Stimulated activated CD8-positive, alpha-beta memory T cell treated with anti-CD3 and anti-CD28 coated beads, Interleukin-4, amount 100 ng/mL, for 48 hours (primary cell): Measurements from ENCODE around the gene UBAP2.
A peak's percentile ranks its signal among the peaks of the same experiment; 100 is the strongest.
"Not testable (repeated sequence)": the region's sequence is repeated elsewhere in the genome, so short reads cannot be mapped to it uniquely, and the experiment has no call there.

ENCODE experiments used
- DNase-seq: peaks from one replicate; pipeline ENCODE4 v3.0.0-alpha.2; 2020

Gene UBAP2

DNA sequence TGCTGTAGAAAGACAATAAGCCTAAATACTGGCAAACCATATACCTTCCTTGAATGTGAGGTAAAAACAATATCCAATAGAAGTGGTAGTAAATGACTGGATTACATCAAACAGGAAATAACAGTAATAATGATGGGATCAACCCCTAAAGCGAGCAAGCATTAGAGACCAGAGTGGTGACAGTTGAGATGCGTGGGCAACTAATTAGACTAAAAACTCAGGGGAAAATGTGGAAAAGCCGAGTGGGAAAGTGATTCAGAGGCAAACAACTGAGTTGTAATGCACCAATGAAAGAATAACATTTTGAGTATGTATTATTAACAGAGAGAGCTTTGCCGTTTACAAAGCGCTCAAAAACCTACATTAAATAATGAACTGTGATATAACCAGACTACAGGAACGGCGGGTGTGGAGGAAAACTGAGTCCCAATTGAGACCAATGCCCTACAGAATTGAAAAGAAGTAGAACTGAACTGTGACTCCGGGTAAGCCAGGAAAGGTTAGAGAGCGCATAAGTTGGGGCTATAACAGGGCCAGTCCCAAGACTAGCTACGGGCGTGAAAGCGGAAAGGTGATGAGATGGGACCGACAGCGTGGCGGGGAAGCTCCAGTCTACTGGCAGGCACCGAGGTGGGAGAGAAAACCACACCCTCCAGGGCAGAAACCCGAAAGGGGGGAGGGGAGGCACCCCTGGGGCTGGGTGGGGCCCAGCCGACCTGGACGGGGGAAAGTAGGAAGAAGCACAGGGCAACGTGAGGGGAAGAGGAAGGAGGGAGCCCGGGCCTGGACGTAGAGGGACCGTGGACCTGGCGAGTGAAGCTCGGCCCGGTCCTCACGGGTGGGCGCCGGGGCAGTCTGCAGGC lies 592 bp downstream of the UBAP2 start:
- peak; percentile 77 for DNase-seq

DNA sequence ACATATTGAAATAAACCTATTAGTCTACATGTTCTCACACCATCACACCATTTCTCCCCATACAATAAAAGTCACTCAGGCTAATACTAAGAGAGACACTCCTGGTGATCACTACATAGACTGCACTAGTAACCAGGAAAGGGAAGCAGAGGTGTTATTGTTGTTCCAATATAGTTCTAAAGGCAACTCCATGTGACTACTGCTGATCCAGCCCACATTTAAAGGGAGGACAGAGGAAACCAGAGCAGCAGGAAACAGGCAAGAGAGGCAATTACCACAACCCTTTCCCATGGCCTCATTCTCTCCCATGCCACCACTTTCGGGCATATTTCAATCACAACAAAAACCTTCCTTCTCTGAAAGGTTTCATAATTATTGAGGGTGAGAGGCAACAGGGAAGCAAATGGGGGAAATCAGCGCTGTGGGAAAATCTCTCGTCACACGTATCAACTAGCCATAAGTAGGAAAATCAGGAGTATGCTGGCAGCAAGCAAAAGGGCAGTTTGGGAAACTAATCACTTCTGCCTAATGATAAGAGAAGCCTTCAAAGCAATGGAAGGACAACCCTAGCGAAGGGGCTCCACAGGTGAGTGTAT lies 1.8 kb downstream of the UBAP2 start:
- no peak for DNase-seq

DNA sequence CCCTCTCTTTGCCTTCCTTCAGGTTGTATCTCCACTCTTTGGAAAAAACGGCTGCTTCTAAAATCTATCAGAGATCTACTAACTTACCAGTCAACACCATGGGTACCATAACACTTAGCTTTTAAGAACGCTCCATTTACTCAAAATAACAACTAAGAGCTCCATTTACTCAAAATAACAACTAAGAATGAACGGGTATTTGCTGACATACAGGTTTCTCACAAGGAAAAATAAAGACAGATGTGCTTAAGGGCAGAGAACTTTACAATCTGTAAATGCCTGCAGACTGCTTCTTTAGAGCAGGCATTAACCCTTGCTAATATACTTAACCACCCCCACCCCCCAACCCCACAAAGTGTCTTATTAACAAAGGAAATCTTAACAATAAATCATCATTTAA lies 2.8 kb downstream of the UBAP2 start:
- DNase-seq: no peak

DNA sequence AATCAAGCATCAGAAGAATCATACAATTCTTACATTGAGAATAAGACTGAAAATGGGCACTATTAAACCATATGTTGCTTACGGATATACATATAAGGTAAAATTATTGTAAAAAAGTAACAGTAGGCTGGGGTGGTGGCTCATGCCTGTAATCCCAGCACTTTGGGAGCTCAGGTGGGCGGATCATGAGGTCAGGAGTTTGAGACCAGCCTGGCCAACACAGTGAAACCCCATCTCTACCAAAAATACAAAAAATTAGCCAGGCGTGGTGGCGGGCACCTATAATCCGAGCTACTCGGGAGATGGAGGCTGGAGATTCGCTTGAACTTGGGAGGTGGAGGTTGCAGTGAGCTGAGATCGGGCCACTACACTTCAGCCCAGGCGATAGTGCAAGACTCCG lies 6.6 kb downstream of the UBAP2 start:
- not testable (repeated sequence) for DNase-seq

DNA sequence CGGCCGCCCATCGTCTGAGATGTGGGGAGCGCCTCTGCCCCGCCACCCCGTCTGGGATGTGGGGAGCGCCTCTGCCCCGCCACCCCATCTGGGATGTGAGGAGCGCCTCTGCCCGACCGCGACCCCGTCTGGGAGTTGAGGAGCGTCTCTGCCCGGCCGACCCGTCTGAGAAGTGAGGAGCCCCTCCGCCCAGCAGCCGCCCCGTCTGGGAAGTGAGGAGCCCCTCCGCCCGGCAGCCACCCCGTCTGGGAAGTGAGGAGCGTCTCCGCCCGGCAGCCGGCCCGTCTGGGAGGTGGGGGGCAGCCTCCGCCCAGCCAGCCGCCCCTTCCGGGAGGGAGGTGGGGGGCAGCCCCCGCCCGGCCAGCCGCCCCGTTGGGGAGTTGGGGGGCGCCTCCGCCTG lies 9.8 kb downstream of the UBAP2 start:
- DNase-seq: not testable (repeated sequence)

DNA sequence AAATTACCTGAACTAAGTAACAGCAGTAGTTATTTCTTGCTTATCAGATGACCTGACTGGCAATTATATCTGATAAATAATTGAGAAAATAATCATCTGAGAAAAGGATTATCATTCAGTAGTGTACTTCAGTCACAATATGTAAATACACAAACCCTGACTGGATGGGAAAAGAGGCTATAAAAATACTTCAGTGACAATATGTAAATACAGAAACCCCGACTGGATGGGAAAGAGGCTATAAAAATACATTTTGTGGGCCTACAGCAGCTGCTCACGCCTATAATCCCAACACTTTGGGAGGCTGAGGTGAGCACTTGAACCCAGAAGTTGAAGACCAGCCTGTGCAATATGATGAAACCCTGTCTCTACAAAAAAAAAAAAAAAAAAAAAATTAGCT lies 11.1 kb downstream of the UBAP2 start:
- DNase-seq: no peak

DNA sequence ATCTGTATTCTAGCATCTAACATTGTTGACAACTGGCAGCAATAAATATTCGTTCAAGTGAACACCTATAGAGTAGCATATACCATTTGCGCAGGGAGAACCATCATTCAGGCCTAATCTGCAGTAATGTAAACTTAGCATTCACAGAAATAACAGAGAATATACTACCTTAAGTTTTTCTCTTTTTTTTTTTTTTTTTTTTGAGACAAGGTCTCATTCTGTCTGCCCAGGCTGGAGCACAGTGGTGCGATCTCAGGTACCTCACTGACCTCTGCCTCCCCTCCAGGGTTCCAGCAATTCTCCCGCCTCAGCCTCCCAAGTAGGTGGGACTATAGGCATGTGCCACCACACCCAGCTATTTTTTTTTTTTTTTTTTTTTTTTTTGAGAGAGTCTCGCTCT lies 12.1 kb downstream of the UBAP2 start:
- DNase-seq: no peak

DNA sequence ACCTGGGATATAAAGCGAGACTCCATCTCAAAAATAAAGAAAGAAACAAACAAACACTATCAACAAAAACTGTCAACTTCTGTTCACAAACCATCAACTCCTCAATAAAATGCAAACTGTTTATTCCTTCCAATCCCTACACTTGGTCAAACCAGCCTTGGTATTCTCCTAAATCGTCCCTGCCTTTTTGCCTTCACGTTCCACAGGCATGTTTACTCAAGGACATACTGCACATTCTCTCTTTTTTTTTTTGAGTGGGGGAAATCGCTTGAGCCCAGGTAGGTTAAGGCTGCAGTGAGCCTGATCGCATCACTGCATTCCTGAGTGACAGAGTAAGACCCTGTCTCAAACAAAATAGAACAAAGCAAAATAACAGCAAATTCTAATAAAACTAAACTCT lies 13.0 kb downstream of the UBAP2 start:
- DNase-seq: no peak

DNA sequence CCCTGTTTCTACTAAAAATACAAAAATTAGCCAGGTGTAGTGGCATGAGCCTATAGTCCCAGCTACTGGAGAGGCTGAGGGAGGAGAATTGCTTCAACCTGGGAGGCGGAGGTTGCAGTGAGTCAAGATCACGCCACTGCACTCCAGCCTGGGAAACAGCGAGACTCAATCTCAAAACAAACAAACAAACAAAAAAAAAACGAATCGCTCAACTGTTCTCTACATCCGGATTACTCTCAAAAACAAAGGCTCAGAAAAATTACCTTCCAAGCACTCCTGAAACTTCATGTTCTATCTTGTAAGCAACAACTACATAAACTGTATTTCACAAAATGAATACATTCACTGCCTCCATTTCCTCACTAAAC lies 14.0 kb downstream of the UBAP2 start:
- no peak for DNase-seq

DNA sequence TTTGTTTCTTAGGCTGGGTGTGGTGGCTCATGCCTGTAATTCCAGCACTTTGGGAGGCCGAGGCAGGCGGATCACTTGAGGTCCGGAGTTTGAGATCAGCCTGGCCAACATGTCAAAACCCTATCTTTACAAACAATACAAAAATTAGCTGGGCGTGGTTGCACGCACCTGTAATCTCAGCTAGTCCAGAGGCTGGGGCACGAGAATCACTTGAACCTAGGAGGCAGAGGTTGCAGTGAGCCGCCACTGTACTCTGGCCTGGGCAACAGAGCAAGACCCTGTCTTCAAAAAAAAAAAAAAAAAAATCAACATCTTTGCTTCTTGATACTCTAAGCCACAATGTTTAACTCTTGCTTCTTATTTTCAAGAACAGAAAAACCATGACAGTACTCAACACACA lies 16.1 kb downstream of the UBAP2 start:
- no peak for DNase-seq

DNA sequence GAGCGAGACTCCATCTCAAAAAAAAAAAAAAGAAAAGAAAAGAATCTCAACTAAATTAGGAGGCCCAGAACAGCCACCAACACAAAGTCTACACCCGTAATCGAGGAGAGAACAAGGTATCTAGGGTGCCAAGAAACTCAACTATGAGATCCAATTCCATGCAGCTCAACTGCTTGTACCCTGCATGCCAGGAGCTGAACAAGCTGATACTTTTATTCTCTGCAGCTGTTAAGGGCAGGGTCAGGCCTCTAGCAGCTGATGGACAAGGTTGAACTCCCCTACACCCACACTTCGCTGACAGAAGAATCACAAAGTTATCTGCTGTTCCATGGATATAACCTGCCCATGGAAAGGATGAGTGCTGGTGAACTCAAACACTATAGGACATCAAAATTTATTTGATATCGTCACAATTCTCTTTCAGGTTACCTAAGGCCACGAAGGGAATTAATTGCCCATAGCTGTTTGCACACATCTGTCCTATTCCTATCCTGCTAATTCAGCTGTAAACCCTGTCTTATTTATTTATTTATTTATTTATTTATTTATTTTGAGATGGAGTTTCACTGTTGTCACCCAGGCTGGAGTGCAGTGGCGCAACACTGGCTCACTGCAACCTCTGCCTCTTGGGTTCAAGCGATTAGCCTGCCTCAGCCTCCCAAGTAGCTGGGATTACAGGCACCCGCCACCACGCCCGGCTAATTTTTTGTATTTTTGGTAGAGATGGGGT lies 20.7 kb downstream of the UBAP2 start:
- no peak for DNase-seq

DNA sequence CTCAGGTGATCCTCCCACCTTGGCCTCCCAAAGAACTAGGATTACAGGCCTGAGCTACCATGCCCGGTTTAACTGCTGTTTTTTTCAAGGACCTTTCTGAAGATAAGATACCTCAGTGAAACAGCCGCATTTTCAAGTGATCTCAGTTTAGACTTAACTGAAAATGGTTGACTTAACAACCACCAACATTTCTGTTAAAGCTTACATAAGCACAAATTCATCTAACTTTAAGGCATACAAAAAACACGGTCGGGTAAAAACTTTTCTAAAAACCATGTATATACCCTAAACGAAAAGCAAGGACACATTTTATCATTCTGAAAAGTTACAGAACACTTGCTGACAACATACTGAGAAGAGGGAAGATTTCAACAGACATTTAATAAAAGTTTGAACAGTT lies 22.9 kb downstream of the UBAP2 start:
- no peak for DNase-seq

DNA sequence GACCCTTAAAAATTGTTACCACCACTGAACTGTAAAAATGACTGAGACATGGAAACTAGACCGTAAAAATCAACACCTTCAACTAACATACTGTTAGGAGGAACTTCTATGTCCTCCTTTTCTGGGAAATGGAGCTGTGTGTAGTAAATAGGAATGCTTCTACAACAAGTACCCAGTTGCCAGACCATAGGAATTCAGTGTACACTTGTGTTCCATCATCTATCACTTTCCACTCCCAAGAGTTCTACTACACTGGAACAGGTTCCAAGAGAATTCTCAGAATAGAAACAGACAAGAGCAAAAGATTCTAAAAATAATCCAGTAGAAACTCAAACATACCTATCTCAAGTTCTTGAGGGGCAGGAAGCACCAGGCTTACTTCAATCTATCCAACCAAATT lies 23.6 kb downstream of the UBAP2 start:
- DNase-seq: no peak

DNA sequence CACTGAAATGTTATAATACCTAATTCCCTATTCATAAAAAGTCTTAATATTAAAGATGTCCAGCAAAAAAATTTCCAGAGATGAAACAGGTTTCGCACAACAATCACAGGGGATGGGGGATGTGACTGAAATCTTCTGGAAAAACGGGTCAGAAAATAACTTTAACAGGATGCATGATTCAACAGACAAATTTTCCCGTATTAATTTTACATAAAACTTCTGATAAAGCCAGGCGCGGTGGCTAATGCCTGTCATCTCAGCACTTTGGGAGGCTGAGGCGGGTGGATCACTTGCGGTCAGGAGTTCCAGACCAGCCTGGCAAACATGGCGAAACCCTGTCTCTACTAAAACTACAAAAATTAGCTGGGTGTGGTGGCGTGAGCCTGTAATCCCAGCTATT lies 24.2 kb downstream of the UBAP2 start:
- not testable (repeated sequence) for DNase-seq

DNA sequence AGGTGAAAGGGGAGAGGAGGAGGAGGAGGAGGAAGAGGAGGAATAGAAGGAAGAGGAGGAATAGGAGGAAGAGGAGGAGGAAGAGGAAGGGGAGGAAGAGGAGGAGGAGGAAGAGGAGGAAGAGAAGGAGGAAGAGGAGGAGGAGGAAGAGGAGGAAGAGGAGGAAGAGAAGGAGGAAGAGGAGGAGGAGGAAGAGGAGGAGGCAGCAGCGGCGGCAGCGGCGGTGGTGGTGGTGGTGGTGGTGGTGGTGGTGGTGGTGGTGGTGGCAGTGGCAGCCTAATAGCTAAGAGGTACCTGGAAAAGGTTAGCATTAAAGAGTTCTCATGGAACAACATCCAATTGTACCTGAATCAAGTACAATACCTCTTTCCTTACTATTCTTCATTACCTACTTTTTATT lies 32.5 kb downstream of the UBAP2 start:
- DNase-seq: no peak

DNA sequence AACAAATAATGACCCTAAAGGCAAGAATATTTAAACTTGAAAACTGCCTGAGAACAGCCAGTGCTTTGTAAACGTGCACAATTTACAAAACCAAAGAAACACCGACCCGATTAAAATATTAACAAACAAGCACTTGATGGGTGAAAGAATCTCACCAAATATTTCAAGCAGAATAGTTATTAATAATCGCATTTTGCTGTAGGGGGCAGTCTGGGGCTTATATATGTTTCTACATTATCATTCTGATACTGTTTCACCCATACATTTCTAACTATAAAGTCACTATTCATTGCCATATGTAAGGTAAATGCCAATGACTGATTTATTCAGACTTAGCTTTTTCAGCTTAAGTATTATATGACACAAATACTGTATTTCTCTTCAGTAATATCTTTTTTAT lies 37.7 kb downstream of the UBAP2 start:
- no peak for DNase-seq

DNA sequence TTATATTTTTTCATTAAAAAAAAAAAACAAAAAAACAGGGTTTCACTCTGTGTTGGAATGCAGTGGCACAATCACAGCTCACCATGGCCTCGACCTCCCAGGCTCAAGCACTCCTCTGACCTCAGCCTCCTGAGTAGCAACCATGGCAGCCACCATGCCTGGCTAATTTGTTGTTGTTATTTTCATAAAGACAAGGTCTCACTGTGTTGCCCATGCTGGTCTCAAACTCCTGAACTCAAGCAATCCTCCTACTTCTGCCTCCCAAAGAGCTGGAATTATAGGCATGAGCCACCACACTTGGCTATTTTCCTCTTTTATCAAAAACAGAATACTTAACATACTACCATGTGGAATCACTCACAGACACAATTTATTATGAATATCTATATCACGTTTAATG lies 46.7 kb downstream of the UBAP2 start:
- no peak for DNase-seq

DNA sequence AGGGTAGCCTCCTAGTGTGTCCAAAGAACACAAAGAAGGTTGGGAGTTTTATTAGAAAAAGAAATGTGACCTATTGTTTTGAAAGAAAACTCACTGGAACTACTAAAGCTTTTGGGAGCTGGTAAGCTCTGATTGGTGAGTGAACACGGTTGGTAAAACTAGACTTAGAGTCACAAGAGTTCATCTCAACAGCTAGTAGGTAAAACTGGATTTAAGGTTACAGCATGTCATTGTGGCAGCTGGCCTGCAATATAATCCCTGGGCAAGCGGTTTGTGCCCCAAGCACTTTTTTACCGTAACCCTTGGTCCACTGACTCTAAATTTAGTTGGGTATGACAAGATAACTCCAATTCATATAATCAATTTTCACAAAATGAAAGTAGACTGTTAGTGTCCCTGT lies 47.4 kb downstream of the UBAP2 start:
- DNase-seq: no peak

DNA sequence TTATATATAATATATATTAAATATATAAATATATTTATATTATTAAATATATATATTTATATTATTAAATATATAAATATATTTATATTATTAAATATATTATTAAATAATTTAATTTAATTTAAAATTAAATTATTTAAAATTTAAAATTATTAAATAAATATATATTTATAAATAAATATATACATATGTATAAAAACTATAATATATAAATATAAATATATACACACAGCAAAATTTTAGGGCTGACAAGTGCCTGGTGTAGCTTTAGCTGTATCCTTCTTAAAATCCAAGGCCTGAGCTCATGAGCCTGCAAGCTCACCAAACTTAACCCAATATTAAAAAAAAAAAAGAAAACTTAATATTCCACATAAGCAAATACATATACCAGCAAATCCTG lies 53.2 kb downstream of the UBAP2 start:
- DNase-seq: no peak

DNA sequence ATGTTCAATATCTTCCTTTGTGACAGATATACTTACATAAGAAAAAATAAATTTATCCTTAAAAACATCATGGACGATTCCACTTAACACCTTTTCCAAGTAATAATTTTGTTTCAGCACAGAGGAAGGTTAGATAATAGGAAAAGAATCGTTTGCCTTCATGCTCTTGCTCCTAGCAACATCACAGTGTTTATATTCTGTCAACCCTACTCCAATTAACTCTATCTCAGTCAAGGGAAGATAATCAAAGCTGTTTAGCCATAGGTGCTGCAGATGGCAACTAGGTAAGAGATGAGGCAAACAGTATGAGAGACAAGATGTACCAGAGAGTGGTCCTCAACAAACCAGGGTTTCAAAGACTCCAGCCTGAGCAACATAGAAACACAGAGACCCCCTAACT lies 55.6 kb downstream of the UBAP2 start:
- no peak for DNase-seq

DNA sequence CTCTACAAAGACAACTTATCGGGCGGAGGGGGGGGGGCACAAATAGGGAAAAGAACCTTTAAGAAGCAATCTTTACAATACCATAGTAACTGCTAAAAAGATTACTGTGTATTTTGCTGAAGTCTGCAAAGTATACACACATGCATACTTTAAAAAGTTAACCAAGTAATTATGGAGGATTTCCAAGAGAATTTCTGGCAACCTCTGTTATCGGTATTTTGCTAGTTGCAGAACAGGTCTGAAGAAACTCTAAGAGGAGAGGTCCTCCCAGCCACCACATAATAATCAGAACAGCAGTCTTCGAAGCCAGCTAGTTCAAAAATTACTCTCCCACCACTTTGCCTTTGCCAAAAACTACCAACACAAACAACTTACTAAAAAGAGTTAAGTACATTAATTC lies 56.1 kb downstream of the UBAP2 start:
- DNase-seq: no peak

DNA sequence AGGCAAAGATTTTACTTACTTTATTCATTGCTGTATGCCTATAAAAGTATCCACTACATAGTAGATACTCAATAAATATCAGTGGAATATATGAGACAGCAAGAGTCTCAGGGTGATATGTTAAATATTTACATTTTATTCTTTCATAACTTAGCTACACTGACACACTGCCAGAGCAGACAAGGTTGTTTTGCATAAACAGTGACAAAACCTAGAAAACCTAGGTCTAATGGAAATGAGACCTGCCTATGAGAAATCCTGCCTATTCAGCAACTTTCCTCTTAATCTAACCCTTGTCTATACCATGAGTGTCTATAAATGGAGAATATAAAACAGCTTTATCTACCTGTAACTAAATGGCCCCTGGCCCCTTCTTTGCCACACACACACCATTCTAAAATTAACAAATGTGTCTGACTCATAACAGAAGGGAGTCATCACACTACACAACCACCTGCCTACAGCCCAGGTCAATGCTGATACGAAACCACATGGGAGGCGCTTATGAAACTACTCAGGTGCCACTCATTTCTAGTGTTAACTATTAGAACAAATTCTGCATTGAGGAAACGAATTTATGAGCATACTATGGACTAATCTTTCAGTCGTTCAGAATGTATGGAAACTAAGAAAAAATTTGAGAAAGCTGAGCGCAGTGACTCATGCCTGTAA lies 60.3 kb downstream of the UBAP2 start:
- peak; percentile 44 for DNase-seq

DNA sequence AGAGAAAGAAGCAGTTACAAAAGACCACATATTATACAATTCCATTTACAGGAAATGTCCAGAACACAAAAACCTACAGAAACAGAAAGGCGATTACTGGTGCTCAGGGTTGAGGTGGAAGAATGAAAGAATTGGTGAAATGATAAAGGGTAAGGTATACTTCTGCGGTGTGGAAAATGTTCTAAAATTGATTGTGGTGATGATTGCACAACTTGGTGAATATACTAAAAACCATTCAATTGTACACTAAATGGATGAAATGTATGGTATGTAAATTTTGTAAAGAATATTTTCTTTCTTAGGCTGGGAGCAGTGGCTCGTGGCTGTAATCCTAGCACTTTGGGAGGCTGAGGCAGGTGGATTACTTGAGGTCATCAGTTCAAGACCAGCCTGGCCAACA lies 72.3 kb downstream of the UBAP2 start:
- no peak for DNase-seq

DNA sequence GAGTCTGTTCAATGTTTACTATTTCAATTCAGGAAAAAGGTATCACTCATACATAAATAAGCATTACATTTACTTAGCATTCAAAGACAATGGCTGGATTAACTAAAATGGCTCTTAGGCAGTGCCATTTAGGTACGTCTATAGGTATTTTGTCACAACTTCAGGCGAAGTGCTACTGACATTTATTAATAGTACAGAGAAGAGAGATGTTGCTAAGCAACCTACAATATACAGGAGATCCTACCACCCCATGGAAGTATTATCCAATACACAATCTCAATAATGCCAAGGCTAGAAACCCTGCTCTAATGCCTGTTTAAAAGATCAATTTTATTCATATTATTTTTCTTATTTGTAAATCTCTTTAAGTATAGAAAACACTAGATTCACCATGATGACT lies 76.0 kb downstream of the UBAP2 start:
- no peak for DNase-seq
